GM23248 (cell line): Measurements from ENCODE around the gene ZFYVE19. TPM values are rescaled to one million over a fixed set of nuclear protein-coding genes. Genes with fewer than 3 reads are reported as not detected.

Source experiments
- DNase-seq: peaks from one replicate; pipeline ENCODE4 v3.0.0-alpha.2; 2015
- H2AFZ ChIP-seq: fragments of 200-600 bp; sonication (generic); 2 replicates; pipeline ENCODE4 v1.6.1; 2016; ENCODE audit warnings: antibody characterized with exemption
- H3F3A ChIP-seq: fragments of 200-600 bp; sonication (generic); 2 replicates; pipeline ENCODE4 v1.6.1; 2016; ENCODE audit warnings: mild to moderate bottlenecking, antibody characterized with exemption, mixed run types; ENCODE audit not compliant: insufficient read depth
- H3K27ac ChIP-seq: fragments of 200-600 bp; sonication (generic); 2 replicates; pipeline ENCODE4 v1.5.1; 2016; ENCODE audit warnings: mild to moderate bottlenecking
- H3K27me3 ChIP-seq: fragments of 200-600 bp; sonication (generic); replicated peaks from 2 replicates; pipeline ENCODE4 v1.6.1; 2016; ENCODE audit warnings: mild to moderate bottlenecking; ENCODE audit not compliant: insufficient read depth
- H3K36me3 ChIP-seq: fragments of 200-600 bp; sonication (generic); 2 replicates; pipeline ENCODE4 v1.6.1; 2016; ENCODE audit warnings: low read depth, mild to moderate bottlenecking
- H3K4me1 ChIP-seq: fragments of 200-600 bp; sonication (generic); 2 replicates; pipeline ENCODE4 v1.6.1; 2016; ENCODE audit warnings: mild to moderate bottlenecking; ENCODE audit not compliant: insufficient read depth
- H3K4me2 ChIP-seq: fragments of 200-600 bp; sonication (generic); one replicate; pipeline ENCODE4 v1.6.1; 2016; ENCODE audit warnings: mild to moderate bottlenecking; ENCODE audit not compliant: unreplicated experiment
- H3K4me3 ChIP-seq: fragments of 200-600 bp; sonication (generic); 2 replicates; pipeline ENCODE4 v1.5.1; 2016; ENCODE audit warnings: mild to moderate bottlenecking
- H3K79me2 ChIP-seq: fragments of 200-600 bp; sonication (generic); 2 replicates; pipeline ENCODE4 v1.6.1; 2016; ENCODE audit warnings: mild to moderate bottlenecking; ENCODE audit not compliant: insufficient read depth
- H3K9ac ChIP-seq: fragments of 200-600 bp; sonication (generic); 2 replicates; pipeline ENCODE4 v1.6.1; 2016; ENCODE audit warnings: mild to moderate bottlenecking
- H3K9me2 ChIP-seq: fragments of 200-600 bp; sonication (generic); 2 replicates; pipeline ENCODE4 v1.6.1; 2016; ENCODE audit warnings: mixed run types, mild to moderate bottlenecking, moderate library complexity; ENCODE audit not compliant: insufficient read depth
- H3K9me3 ChIP-seq: fragments of 200-600 bp; sonication (generic); one replicate; pipeline ENCODE4 v1.6.1; 2017; ENCODE audit warnings: low read depth
- H4K20me1 ChIP-seq: fragments of 200-600 bp; sonication (generic); 2 replicates; pipeline ENCODE4 v1.6.0; 2016; ENCODE audit not compliant: insufficient read depth
- EZH2 ChIP-seq: fragments of 200-600 bp; sonication (generic); IDR thresholded peaks from 2 replicates; pipeline ENCODE4 v1.6.1; 2018; ENCODE audit warnings: antibody characterized with exemption, mild to moderate bottlenecking; ENCODE audit not compliant: insufficient read depth, poor library complexity, severe bottlenecking
- EZH2phosphoT487 ChIP-seq: fragments of 200-600 bp; sonication (generic); IDR thresholded peaks from 2 replicates; pipeline ENCODE4 v1.6.1; 2018; ENCODE audit warnings: antibody characterized with exemption, moderate library complexity, mild to moderate bottlenecking, low read depth; ENCODE audit not compliant: insufficient read depth
- WGBS, 2 experiments: methylation state at CpG; one replicate each; pipeline ENCODE4 v1.1.6; 2015 to 2017; ENCODE audit warnings: low lambda C conversion rate in 2 of 2, low coverage in 1 of 2; ENCODE audit errors: missing lambda C conversion rate in 2 of 2; 5-methylcytosine and 5-hydroxymethylcytosine counted together
- in situ Hi-C: fragments of 300-500 bp; cut with MboI; formaldehyde crosslinking; loops from 2 replicates; pipeline ENCODE4 v1.15.0; 2020
- polyA plus RNA-seq: library from polyadenylated mRNA; unstranded; fragments of >200 nt; fragmentation: Nextera tagmentation; extraction: Ambion mirVana; gene quantifications from 2 replicates; pipeline ENCODE4 v1.2.1, GENCODE V29; 2016
- total RNA-seq: library from RNA; depleted of rRNA; stranded (reverse); fragments of >200 nt; shearing (Covaris generic); gene quantifications from 2 replicates; pipeline ENCODE4 v1.2.3, GENCODE V29; 2014

The ZFYVE19 gene
- total and polyA plus RNA-seq, 2 experiments from 2014 or later: 15.0 to 33.5 TPM

- no peak overlapping the region for H2AFZ ChIP-seq
- H3K36me3 ChIP-seq: no peaks in the 10 kb centered on the region
- H3K9me2 ChIP-seq: no peaks in the 10 kb centered on the region
- H3K79me2 ChIP-seq: no peaks in the 10 kb centered on the region
- no peaks in the 10 kb centered on the region for H3F3A ChIP-seq
- WGBS, 2 experiments: 77 to 90% methylated on average over 5 of the region's 5 CpGs
- no peak overlapping the region for H3K27ac ChIP-seq
- H3K4me1 ChIP-seq: no peaks in the 10 kb centered on the region
- no peak overlapping the region for H3K4me3 ChIP-seq
- in situ Hi-C loops: no loop called here
- no peak overlapping the region for H3K4me2 ChIP-seq
- H4K20me1 ChIP-seq: no peaks in the 10 kb centered on the region
- H3K9ac ChIP-seq: no peak overlapping the region
- no peaks in the 10 kb centered on the region for H3K27me3 ChIP-seq
- TF ChIP-seq EZH2phosphoT487 (no peak), EZH2 (no peak)
- no peak for DNase-seq
- H3K9me3 ChIP-seq: no peaks in the 10 kb centered on the region
These were observed 45.6 kb downstream of the ZFYVE19 start for GRCh38 chr15:40852529-40852928.

- H2AFZ ChIP-seq: no peak overlapping the region
- H3K27ac ChIP-seq: no peak overlapping the region
- TF ChIP-seq EZH2 (no peak), EZH2phosphoT487 (no peak)
- no peak for DNase-seq
- H3K79me2 ChIP-seq: no peaks in the 10 kb centered on the region
- in situ Hi-C loops: no loop called here
- no peaks in the 10 kb centered on the region for H3K4me1 ChIP-seq
- H3F3A ChIP-seq: no peaks in the 10 kb centered on the region
- H3K36me3 ChIP-seq: no peaks in the 10 kb centered on the region
- 70 to 77% methylated on average over 15 to 16 of the region's 16 CpGs for WGBS, 2 experiments
- H3K9me3 ChIP-seq: no peaks in the 10 kb centered on the region
- H3K27me3 ChIP-seq: no peaks in the 10 kb centered on the region
- H3K9me2 ChIP-seq: no peaks in the 10 kb centered on the region
- no peak overlapping the region for H3K9ac ChIP-seq
- H3K4me3 ChIP-seq: no peak overlapping the region
- no peaks in the 10 kb centered on the region for H4K20me1 ChIP-seq
- no peak overlapping the region for H3K4me2 ChIP-seq
These were observed 46.5 kb downstream of the ZFYVE19 start for GRCh38 chr15:40853241-40853890.

- Histone ChIP-seq H3K9me2 (no peaks in the 10 kb centered on the region), H3F3A (no peaks in the 10 kb centered on the region), H3K9ac (no peak overlapping the region), H3K36me3 (no peaks in the 10 kb centered on the region), H3K27ac (no peak overlapping the region), H3K4me2 (no peak overlapping the region), H3K27me3 (no peaks in the 10 kb centered on the region), H3K9me3 (no peaks in the 10 kb centered on the region), H3K4me1 (no peaks in the 10 kb centered on the region), H3K79me2 (no peaks in the 10 kb centered on the region), H2AFZ (no peak overlapping the region), H4K20me1 (no peaks in the 10 kb centered on the region), H3K4me3 (no peak overlapping the region)
- TF ChIP-seq EZH2phosphoT487: no peak
- no peak for TF ChIP-seq EZH2
- in situ Hi-C loops: no loop called here
- 59 to 60% methylated on average over 10 of the region's 10 CpGs for WGBS, 2 experiments
- DNase-seq: no peak
These were observed 47.3 kb downstream of the ZFYVE19 start for GRCh38 chr15:40854161-40854560.

- Histone ChIP-seq H3K9me3 (no peaks in the 10 kb centered on the region), H3K4me2 (no peak overlapping the region), H3K9ac (no peak overlapping the region), H3K27ac (no peak overlapping the region), H4K20me1 (no peaks in the 10 kb centered on the region), H3K27me3 (no peaks in the 10 kb centered on the region), H2AFZ (no peak overlapping the region), H3K36me3 (no peaks in the 10 kb centered on the region), H3K4me3 (no peak overlapping the region), H3K9me2 (no peaks in the 10 kb centered on the region), H3K79me2 (no peaks in the 10 kb centered on the region), H3K4me1 (no peaks in the 10 kb centered on the region), H3F3A (no peaks in the 10 kb centered on the region)
- in situ Hi-C loops: no loop called here
- 69 to 71% methylated on average over 12 to 13 of the region's 13 CpGs for WGBS, 2 experiments
- no peak for DNase-seq
- TF ChIP-seq EZH2phosphoT487: no peak
These were observed 48.9 kb downstream of the ZFYVE19 start for GRCh38 chr15:40855706-40856234.
